HepG2 (cell line): ENCODE data around the gene ANKRD27. TPM values are rescaled to one million over a fixed set of nuclear protein-coding genes. Genes with fewer than 3 reads are reported as not detected.
A peak's percentile ranks its signal among the peaks of the same experiment; 100 is the strongest.

Experiments used
- BORCS8-MEF2B ChIP-seq: sonication (generic); formaldehyde crosslinking; IDR thresholded peaks from 2 replicates; pipeline ENCODE4 v1.8.0; 2022; ENCODE audit warnings: mild to moderate bottlenecking, missing genetic modification reagents
- CBFB ChIP-seq: sonication (generic); formaldehyde crosslinking; IDR thresholded peaks from 2 replicates; pipeline ENCODE4 v1.4.0; 2020; ENCODE audit warnings: missing genetic modification reagents
- ELK4 ChIP-seq: sonication (generic); formaldehyde crosslinking; IDR thresholded peaks from 2 replicates; pipeline ENCODE4 v1.9.0; 2021; ENCODE audit warnings: missing genetic modification reagents, borderline replicate concordance
- GATAD2A ChIP-seq: IDR thresholded peaks from 2 replicates; pipeline ENCODE4 v1.6.1; 2016
- GLI4 ChIP-seq: sonication (generic); formaldehyde crosslinking; IDR thresholded peaks from 2 replicates; pipeline ENCODE4 v1.5.1; 2020; ENCODE audit warnings: missing genetic modification reagents, mild to moderate bottlenecking, moderate library complexity, borderline replicate concordance
- NFKB2 ChIP-seq: sonication (generic); formaldehyde crosslinking; IDR thresholded peaks from 2 replicates; pipeline ENCODE4 v1.4.0; 2020; ENCODE audit warnings: missing genetic modification reagents, borderline replicate concordance
- RAD21 ChIP-seq: fragments of 450-650 bp; formaldehyde crosslinking; IDR thresholded peaks from 2 replicates; pipeline ENCODE4 v1.5.0; 2020; ENCODE audit warnings: mild to moderate bottlenecking
- SAP130 ChIP-seq: IDR thresholded peaks from 2 replicates; pipeline ENCODE4 v1.6.1; 2016; ENCODE audit warnings: low read depth
- SMAD3 ChIP-seq: sonication (generic); formaldehyde crosslinking; IDR thresholded peaks from 2 replicates; pipeline ENCODE4 v1.4.0; 2020; ENCODE audit warnings: missing genetic modification reagents
- SOX5 ChIP-seq: IDR thresholded peaks from 2 replicates; pipeline ENCODE4 v1.6.1; 2016; ENCODE audit warnings: borderline replicate concordance
- polyA plus RNA-seq, 8 experiments: library from polyadenylated mRNA; depleted of rRNA in 3 of 8; stranded (reverse) in 7 of 8; unstranded in 1 of 8; fragments of >200 nt; fragmentation: Illumina TruSeq in 4 of 8; extraction: Trizol in 4 of 8; gene quantifications; 2 replicates each; pipeline versions ENCODE4 v1.2.1 to v1.2.3, GENCODE V29; 2011 to 2016; ENCODE audit warnings: low read depth in 4 of 8, missing spikeins in 1 of 8, mixed read lengths in 1 of 8; ENCODE audit not compliant: insufficient read depth in 1 of 8
- total RNA-seq, 5 experiments: library from RNA; depleted of rRNA; stranded (reverse); fragments of >200 nt; fragmentation: Illumina TruSeq; extraction: Trizol; gene quantifications; 2 replicates each; pipeline ENCODE4 v1.2.3, GENCODE V29; 2016; ENCODE audit warnings: low read depth in 1 of 5
- TF ChIP-seq, protein P1 (sequence below): fragments of 450-650 bp; IDR thresholded peaks from 2 replicates; pipeline ENCODE4 v1.6.1; 2016
- TF ChIP-seq, protein P2 (sequence below): sonication (generic); formaldehyde crosslinking; IDR thresholded peaks from 2 replicates; pipeline ENCODE4 v1.4.0; 2020; ENCODE audit warnings: missing genetic modification reagents, borderline replicate concordance

The ANKRD27 gene
- total and polyA plus RNA-seq, 2 of the 13 experiments (the other 11 are each of a cell fraction or from before 2014, with no cell fraction given), result 22.2 to 23.7 TPM

GRCh38 chr19:32599736-32600157 is 75.2 kb downstream of the ANKRD27 start (continued):
- TF ChIP-seq CBFB (CRISPR knock-in tag), result no peak
- TF ChIP-seq, protein P1, sequence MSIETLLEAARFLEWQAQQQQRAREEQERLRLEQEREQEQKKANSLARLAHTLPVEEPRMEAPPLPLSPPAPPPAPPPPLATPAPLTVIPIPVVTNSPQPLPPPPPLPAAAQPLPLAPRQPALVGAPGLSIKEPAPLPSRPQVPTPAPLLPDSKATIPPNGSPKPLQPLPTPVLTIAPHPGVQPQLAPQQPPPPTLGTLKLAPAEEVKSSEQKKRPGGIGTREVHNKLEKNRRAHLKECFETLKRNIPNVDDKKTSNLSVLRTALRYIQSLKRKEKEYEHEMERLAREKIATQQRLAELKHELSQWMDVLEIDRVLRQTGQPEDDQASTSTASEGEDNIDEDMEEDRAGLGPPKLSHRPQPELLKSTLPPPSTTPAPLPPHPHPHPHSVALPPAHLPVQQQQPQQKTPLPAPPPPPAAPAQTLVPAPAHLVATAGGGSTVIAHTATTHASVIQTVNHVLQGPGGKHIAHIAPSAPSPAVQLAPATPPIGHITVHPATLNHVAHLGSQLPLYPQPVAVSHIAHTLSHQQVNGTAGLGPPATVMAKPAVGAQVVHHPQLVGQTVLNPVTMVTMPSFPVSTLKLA, result no peak
- 0 out of 2 replicates have a peak, but pooled peaks have one; percentile 15 for TF ChIP-seq SAP130 (CRISPR knock-in tag)
- no peak for TF ChIP-seq GLI4
- TF ChIP-seq SMAD3 (CRISPR knock-in tag), result no peak
- TF ChIP-seq SOX5 (CRISPR knock-in tag), result no peak
- no peak for TF ChIP-seq NFKB2 (CRISPR knock-in tag)
- TF ChIP-seq, protein P2, sequence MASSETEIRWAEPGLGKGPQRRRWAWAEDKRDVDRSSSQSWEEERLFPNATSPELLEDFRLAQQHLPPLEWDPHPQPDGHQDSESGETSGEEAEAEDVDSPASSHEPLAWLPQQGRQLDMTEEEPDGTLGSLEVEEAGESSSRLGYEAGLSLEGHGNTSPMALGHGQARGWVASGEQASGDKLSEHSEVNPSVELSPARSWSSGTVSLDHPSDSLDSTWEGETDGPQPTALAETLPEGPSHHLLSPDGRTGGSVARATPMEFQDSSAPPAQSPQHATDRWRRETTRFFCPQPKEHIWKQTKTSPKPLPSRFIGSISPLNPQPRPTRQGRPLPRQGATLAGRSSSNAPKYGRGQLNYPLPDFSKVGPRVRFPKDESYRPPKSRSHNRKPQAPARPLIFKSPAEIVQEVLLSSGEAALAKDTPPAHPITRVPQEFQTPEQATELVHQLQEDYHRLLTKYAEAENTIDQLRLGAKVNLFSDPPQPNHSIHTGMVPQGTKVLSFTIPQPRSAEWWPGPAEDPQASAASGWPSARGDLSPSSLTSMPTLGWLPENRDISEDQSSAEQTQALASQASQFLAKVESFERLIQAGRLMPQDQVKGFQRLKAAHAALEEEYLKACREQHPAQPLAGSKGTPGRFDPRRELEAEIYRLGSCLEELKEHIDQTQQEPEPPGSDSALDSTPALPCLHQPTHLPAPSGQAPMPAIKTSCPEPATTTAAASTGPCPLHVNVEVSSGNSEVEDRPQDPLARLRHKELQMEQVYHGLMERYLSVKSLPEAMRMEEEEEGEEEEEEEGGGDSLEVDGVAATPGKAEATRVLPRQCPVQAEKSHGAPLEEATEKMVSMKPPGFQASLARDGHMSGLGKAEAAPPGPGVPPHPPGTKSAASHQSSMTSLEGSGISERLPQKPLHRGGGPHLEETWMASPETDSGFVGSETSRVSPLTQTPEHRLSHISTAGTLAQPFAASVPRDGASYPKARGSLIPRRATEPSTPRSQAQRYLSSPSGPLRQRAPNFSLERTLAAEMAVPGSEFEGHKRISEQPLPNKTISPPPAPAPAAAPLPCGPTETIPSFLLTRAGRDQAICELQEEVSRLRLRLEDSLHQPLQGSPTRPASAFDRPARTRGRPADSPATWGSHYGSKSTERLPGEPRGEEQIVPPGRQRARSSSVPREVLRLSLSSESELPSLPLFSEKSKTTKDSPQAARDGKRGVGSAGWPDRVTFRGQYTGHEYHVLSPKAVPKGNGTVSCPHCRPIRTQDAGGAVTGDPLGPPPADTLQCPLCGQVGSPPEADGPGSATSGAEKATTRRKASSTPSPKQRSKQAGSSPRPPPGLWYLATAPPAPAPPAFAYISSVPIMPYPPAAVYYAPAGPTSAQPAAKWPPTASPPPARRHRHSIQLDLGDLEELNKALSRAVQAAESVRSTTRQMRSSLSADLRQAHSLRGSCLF (CRISPR knock-in tag), result no peak
- TF ChIP-seq BORCS8-MEF2B (CRISPR knock-in tag), result no peak
- no peak for TF ChIP-seq ELK4
- no peak for TF ChIP-seq GATAD2A (CRISPR knock-in tag)
- peak; percentile 15; the same call in 1 of the 2 replicates for TF ChIP-seq RAD21
